HG03469 (cell line): ENCODE measurements around the gene GRK2.

Source experiments
- ATAC-seq: cut with Tn5 transposase; IDR thresholded peaks from one replicate; pipeline ENCODE4 v1.9.1; 2021; ENCODE audit warnings: mild to moderate bottlenecking, moderate library complexity, moderate number of reproducible peaks; ENCODE audit not compliant: unreplicated experiment

GRK2 gene

DNA sequence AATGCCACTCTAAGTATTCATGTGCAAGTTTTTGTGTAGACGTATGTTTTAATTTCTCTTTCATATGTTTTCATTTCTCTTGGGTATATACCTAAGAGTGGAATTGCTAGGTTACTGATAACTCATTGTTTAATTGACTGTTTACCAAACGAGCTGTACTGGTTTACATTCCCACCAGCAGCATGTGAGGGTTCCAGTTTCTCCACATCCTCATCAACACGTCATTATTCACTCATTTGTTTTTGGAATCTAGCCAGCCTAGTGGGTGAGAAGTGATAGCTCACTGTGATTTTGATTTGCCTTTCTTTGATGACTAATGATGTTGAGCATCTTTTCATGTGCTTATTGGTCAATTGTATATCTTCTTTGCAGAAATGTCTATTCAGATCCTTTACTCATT, 26.8 kb downstream of the GRK2 start:
- no peak for ATAC-seq

GRCh38 chr11:67295846-67296245, 29.6 kb downstream of the GRK2 start:
- no peak for ATAC-seq

GRCh38 chr11:67298786-67299185, 32.5 kb downstream of the GRK2 start:
- ATAC-seq, result no peak

- no peak for ATAC-seq
Observed at GRCh38 chr11:67299471-67300191, 33.4 kb downstream of the GRK2 start.

GRCh38 chr11:67300256-67300755, 34.0 kb downstream of the GRK2 start:
- ATAC-seq, result no peak

- ATAC-seq, result no peak
Observed at GRCh38 chr11:67300756-67301312, 34.6 kb downstream of the GRK2 start.

GRCh38 chr11:67301313-67301921, 35.1 kb downstream of the GRK2 start:
- ATAC-seq, result no peak

DNA sequence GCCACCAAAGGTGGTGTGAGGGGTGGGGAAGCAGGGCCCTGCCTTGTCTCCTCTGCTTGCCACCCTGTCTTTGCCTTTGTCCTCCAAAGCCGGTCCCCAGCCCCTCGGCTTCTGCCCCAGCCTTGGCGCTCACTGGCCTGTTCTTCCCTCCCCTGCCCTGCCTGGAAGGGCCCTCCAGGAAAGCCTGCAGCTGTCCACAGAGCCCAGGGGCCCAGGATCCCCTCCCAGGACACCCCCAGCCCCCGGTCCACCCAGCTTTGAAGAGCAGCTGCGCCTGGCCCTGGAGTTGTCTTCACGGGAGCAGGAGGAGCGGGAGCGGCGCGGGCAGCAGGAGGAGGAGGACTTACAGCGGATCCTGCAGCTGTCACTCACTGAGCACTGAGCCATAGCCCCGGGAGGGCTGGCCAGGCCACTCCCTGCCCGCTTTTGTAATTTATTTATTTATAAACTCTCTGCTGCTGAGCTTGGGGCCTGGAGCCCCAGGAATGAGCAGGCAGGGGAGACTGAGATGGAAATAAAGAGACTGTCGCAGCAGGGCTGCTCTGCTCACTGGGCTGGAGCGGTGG, 35.8 kb downstream of the GRK2 start:
- no peak for ATAC-seq

DNA sequence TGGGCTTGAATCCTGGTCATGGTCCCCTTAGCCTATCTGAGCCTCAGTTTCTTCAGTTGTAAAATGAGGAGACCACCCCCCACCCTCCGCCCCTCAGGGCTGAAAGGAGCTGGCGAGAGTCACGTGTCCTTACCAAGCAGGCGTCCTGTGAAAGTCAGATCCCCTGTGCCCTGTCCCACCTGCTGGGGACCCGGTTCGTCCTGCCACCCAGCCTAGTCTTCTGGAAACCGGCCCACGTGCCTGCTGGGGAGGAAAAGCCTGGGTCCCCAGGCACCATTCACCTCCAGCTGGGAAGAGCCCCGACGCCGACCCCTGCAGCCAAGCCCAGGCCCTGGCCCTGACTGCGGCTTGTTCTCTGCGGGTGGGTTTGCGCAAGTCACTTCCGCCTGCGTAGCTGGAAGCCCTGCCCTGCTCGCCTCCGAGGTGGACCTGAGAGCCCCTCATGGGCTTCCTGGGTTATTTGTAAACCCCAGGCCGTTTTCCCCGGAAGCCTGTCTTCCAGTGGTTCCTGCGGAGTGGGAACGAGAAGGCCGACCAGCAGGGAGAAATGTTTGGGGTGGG, 36.4 kb downstream of the GRK2 start:
- ATAC-seq, result no peak

DNA sequence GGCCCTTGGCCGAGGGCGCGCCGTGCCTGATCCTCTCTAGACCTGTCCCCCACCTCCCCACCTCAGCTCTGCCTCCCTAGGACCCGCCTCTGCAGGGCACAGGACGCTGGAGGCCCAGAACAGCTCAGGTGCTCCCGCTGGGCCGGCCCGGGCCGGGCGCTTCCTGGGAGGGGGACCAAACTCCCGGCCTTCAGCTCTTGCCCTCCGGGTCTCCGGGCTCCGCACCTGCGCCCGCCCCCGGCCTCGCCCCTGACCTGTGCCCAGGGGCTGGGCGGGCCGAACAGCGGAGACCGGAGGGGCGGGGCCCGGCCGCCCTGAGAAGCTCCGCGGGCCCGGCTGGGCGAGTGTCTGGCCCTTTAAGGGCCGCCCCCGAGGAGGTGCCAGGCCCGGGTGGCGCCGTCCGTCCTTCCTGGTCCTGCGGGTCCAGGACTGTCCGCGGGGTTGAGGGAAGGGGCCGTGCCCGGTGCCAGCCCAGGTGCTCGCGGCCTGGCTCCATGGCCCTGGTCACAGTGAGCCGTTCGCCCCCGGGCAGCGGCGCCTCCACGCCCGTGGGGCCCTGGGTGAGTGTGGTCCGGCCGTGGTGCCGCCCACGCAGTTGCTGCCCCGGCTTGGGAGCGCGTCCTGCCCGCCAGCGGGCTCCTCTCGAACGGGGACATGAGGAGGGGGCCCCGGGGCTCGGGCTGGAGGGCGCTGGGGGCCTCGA, 37.0 kb downstream of the GRK2 start, which contains the start of gene SSH3:
SSH3 (plus strand) TSS at position 399 of the 703 bp plus-strand sequence; CDS start at position 495, 96 bp downstream.
- ATAC-seq, result no peak

DNA sequence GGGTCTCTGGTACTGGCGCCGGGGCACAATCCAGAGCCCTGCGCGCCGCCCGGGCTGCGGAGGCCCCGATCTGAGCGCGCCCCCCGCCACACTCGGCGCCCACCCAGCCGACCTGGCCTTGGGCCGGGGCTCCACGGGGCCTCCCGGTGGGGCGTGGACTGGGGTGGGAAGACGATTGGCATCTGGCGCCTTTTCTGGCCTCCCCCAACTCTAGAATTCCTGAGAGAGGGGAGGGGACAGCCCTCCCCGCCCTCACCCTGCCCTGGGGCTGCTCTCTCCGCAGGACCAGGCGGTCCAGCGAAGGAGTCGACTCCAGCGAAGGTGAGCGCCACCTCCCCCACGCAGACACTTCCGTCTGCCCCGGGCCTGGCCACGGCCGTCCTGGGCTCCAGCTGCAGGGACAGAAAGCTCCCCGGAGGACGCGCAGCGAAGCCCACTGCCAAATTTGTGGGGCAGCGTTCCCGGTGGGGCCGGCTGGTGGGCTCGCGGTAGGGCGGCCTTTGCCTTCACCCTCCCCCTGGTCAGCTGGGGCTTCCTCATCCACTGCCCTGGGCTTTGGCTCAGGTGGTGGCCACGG, 37.6 kb downstream of the GRK2 start:
- ATAC-seq, result no peak

- no peak for ATAC-seq
Observed at GRCh38 chr11:67304511-67305113, 38.3 kb downstream of the GRK2 start.

DNA sequence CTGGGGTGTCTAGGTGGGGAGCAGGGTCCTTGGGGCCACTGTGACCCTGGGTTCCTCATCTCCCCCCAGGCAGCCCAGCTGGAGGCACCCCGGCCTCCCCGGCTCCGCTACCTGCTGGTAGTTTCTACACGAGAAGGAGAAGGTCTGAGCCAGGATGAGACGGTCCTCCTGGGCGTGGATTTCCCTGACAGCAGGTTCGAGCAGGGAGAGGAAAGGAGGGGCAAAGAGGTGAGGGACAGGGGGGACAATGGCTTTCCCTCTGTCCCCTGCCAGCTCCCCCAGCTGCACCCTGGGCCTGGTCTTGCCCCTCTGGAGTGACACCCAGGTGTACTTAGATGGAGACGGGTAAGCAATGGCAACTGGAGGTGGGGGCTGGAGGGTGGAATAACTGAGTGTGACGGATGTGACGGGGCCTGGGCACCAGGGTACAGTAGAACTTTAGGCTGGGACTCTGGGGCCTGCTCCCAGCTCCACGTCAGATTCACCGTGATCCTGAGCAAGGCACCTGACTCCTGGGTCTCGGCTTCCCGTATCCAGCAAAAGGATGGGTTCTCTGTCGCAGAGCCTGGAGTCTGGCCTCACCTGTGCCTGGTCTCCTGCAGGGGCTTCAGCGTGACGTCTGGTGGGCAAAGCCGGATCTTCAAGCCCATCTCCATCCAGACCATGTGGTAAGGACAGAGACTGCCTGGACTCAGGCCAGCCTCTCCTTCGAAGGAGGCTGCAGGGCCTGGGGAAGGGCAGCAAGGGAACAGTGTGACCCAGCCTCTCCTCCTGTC, 40.7 kb downstream of the GRK2 start:
- ATAC-seq, result no peak

DNA sequence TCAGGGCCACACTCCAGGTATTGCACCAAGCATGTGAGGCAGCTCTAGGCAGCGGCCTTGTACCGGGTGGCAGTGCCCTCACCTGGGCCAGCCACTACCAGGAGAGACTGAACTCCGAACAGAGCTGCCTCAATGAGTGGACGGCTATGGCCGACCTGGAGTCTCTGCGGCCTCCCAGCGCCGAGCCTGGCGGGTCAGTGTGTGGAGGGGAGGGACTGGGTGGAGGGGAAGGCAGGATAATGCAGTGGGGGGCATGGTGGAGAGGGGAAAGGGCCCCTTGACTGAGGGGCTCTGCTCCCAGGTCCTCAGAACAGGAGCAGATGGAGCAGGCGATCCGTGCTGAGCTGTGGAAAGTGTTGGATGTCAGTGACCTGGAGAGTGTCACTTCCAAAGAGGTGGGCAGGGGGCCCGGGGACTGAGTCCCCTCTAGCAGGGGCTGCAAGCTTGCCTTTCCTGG, 41.3 kb downstream of the GRK2 start:
- ATAC-seq, result no peak

DNA sequence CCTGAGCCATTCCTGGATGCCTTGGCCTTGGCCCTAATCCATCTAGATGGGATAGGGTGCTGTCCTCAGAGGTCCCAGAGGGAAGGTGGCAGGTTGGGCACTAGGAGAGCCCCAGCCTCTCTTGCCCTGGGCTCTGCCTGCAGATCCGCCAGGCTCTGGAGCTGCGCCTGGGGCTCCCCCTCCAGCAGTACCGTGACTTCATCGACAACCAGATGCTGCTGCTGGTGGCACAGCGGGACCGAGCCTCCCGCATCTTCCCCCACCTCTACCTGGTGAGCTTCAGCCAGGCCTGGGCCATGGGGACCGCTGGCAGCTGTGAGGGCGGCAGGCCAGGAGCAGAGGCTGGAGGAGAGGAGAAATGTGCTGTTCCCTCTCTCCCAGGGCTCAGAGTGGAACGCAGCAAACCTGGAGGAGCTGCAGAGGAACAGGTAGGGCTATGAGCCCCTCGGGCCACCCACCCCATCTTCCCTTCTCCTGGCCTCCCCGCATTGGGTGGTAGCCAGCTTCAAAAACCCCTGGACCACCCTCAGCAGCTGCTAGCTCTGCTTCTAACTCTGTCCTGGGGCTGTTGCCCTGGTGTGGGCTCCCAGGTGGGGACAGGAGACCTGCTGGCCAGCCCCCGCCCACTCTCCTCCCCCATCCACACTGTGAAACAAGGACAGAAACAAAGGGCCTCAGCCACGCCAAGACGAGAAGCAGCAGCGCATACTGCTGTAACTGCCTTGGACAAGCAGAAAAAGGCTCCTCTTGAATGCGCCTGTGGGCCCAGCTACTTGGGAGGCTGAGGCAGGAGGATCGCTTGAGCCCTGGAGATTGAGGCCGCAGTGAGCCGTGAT, 42.0 kb downstream of the GRK2 start:
- ATAC-seq, result no peak

GRCh38 chr11:67309166-67309565, 42.9 kb downstream of the GRK2 start:
- ATAC-seq, result no peak

DNA sequence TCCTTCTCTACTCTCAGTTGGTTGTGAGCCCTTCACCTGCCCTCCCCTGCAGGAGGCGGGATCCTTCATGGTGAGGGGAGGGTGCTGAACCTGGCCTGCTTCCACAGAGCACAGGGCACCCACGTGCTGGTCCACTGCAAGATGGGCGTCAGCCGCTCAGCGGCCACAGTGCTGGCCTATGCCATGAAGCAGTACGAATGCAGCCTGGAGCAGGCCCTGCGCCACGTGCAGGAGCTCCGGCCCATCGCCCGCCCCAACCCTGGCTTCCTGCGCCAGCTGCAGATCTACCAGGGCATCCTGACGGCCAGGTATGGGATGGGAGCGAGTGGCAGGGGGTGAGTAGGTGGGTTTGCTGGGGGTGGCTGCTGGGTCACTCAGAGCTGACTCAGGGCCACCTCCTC, 43.4 kb downstream of the GRK2 start:
- no peak for ATAC-seq
